HCT116 (cell line): ENCODE results near the gene CNTNAP2. TPM values are rescaled to one million over a fixed set of nuclear protein-coding genes. Genes with fewer than 3 reads are reported as not detected.

Source experiments
- ATAC-seq: fragments of 200-7000 bp; cut with Tn5 transposase; 2 replicates; pipeline ENCODE4 v1.9.1; 2020; ENCODE audit warnings: mild to moderate bottlenecking, moderate library complexity
- BruUV-seq: library from RNA; stranded (reverse); fragments of 400-500 nt; replicated peaks from 2 replicates; lab custom pipeline; 2021; lab: Mats Ljungman, UMichigan
- CTCF ChIA-PET: fragments of 300-600 bp; sonication (Branson Sonifier 250); formaldehyde crosslinking; loops from one replicate; lab custom pipeline; 2021; ENCODE audit warnings: antibody characterized with exemption; lab: Charles Lee
- POLR2A ChIA-PET: fragments of 300-600, 350-600 bp; sonication (Branson Sonifier 250); formaldehyde crosslinking; loops from one replicate; lab custom pipeline; 2021; ENCODE audit warnings: antibody characterized with exemption; lab: Charles Lee
- RAD21 ChIA-PET, 2 experiments: fragments of 300-600 bp; sonication (Branson Sonifier 250); formaldehyde crosslinking; loops; one replicate each; lab custom pipeline; 2023; ENCODE audit warnings: low total read pairs in 2 of 2; ENCODE audit not compliant: uncharacterized antibody in 2 of 2, unreplicated experiment in 2 of 2, low non-redundant PET in 1 of 2; lab: Charles Lee
- DNase-seq: peaks from one replicate; pipeline ENCODE4 v3.0.0-alpha.2; 2010; ENCODE audit warnings: low read depth, low spot score
- H2AFZ ChIP-seq: fragments of 200-600 bp; shearing (Covaris generic), sonication (generic); 2 replicates; pipeline ENCODE4 v1.6.1; 2017; ENCODE audit warnings: low read depth, mixed run types, mixed read lengths, antibody characterized with exemption, low read length; ENCODE audit not compliant: poor library complexity, severe bottlenecking
- H3K27ac ChIP-seq: 2 replicates; pipeline ENCODE4 v1.5.1; 2012; ENCODE audit warnings: low read depth, low read length
- H3K27me3 ChIP-seq: fragments of 200-600 bp; sonication (generic); 2 replicates; pipeline ENCODE4 v1.6.1; 2016; ENCODE audit warnings: mixed run types, low read length, mixed read lengths; ENCODE audit not compliant: insufficient read depth
- H3K36me3 ChIP-seq, 2 experiments: fragments of 200-500 bp in 1 of 2; fragments of 200-600 bp in 1 of 2; sonication (Bioruptor generic) in 1 of 2; sonication (generic) in 1 of 2; 2 replicates each; pipeline versions ENCODE4 v1.5.1 to v1.6.1; 2014 to 2016; ENCODE audit warnings: low read length in 2 of 2, inconsistent platforms in 1 of 2, mixed read lengths in 1 of 2, mixed run types in 1 of 2; ENCODE audit not compliant: insufficient read depth in 2 of 2, control insufficient read depth in 1 of 2
- H3K4me1 ChIP-seq, 2 experiments: fragments of 200-600 bp in 1 of 2; sonication (generic) in 1 of 2; 2 replicates each; pipeline versions ENCODE4 v1.5.1 to v1.6.1; 2012 to 2017; ENCODE audit warnings: low read length in 2 of 2, inconsistent platforms in 1 of 2, mild to moderate bottlenecking in 1 of 2, mixed read lengths in 1 of 2, mixed run types in 1 of 2, moderate library complexity in 1 of 2; ENCODE audit not compliant: insufficient read depth in 2 of 2, control insufficient read depth in 1 of 2
- H3K4me2 ChIP-seq: fragments of 200-600 bp; sonication (generic); 2 replicates; pipeline ENCODE4 v1.6.1; 2017; ENCODE audit warnings: mixed run types, low read length, mixed read lengths
- H3K4me3 ChIP-seq, 2 experiments: fragments of 200-600 bp in 1 of 2; sonication (generic) in 1 of 2; replicated peaks in 1 of 2; 2 replicates each; pipeline ENCODE4 v1.5.1; 2011 to 2016; ENCODE audit warnings: low read length in 2 of 2, control low read depth in 1 of 2, low read depth in 1 of 2, mild to moderate bottlenecking in 1 of 2, mixed read lengths in 1 of 2, mixed run types in 1 of 2
- H3K79me2 ChIP-seq: fragments of 200-600 bp; sonication (generic); 2 replicates; pipeline ENCODE4 v1.6.1; 2017; ENCODE audit warnings: mild to moderate bottlenecking, mixed run types, low read length, moderate library complexity, mixed read lengths; ENCODE audit not compliant: insufficient read depth
- H3K9ac ChIP-seq: fragments of 200-600 bp; sonication (generic); 2 replicates; pipeline ENCODE4 v1.6.1; 2016; ENCODE audit warnings: low read length, mixed read lengths
- H3K9me2 ChIP-seq: fragments of 200-600 bp; sonication (generic), shearing (Covaris generic); 2 replicates; pipeline ENCODE4 v1.6.1; 2017; ENCODE audit warnings: mixed run types, mild to moderate bottlenecking, moderate library complexity; ENCODE audit not compliant: insufficient read depth
- H3K9me3 ChIP-seq, 2 experiments: fragments of 200-500 bp in 1 of 2; fragments of 200-600 bp in 1 of 2; sonication (Bioruptor generic) in 1 of 2; sonication (generic) in 1 of 2; 2 replicates each; pipeline ENCODE4 v1.6.1; 2014 to 2017; ENCODE audit warnings: low read length in 2 of 2, mixed read lengths in 2 of 2, inconsistent platforms in 1 of 2, low read depth in 1 of 2, mild to moderate bottlenecking in 1 of 2, mixed run types in 1 of 2, moderate library complexity in 1 of 2; ENCODE audit not compliant: control insufficient read depth in 1 of 2, insufficient read depth in 1 of 2
- H4K20me1 ChIP-seq: fragments of 200-600 bp; sonication (generic), shearing (Covaris generic); 2 replicates; pipeline ENCODE4 v1.6.1; 2017; ENCODE audit warnings: mixed run types, mild to moderate bottlenecking, moderate library complexity; ENCODE audit not compliant: insufficient read depth
- CEBPB ChIP-seq: IDR thresholded peaks from 2 replicates; pipeline ENCODE4 v1.6.1; 2012; ENCODE audit warnings: low read depth
- EGR1 ChIP-seq: IDR thresholded peaks from 2 replicates; pipeline ENCODE4 v1.6.1; 2012; ENCODE audit warnings: low read depth
- FOSL1 ChIP-seq: IDR thresholded peaks from 2 replicates; pipeline ENCODE4 v1.6.1; 2012; ENCODE audit warnings: low read depth
- POLR2AphosphoS5 ChIP-seq: IDR thresholded peaks from 2 replicates; pipeline ENCODE4 v1.6.1; 2011; ENCODE audit warnings: mild to moderate bottlenecking, low read depth, low read length, moderate library complexity
- RAD21 ChIP-seq: IDR thresholded peaks from 2 replicates; pipeline ENCODE4 v1.6.1; 2012; ENCODE audit warnings: low read depth, mild to moderate bottlenecking
- REST ChIP-seq: IDR thresholded peaks from 2 replicates; pipeline ENCODE4 v1.6.1; 2012; ENCODE audit warnings: low read depth
- SRF ChIP-seq: IDR thresholded peaks from 2 replicates; pipeline ENCODE4 v1.6.1; 2012; ENCODE audit warnings: low read depth
- TCF7L2 ChIP-seq: IDR thresholded peaks from 2 replicates; pipeline ENCODE4 v1.7.0; 2011; ENCODE audit warnings: borderline replicate concordance, inconsistent platforms; ENCODE audit not compliant: insufficient read depth, insufficient read length; ENCODE audit errors: extremely low read depth
- YY1 ChIP-seq: IDR thresholded peaks from 2 replicates; pipeline ENCODE4 v1.6.1; 2011; ENCODE audit warnings: low read length, low read depth, moderate library complexity, mild to moderate bottlenecking; ENCODE audit not compliant: insufficient replicate concordance; ENCODE audit errors: extremely low read depth
- ZFX ChIP-seq: fragments of 450-650 bp; IDR thresholded peaks from 2 replicates; pipeline ENCODE4 v1.6.1; 2017
- intact Hi-C: fragments of 100-400 bp; cut with micrococcal nuclease; formaldehyde crosslinking; loops from 2 replicates; pipeline ENCODE4 v1.10.0; 2022
- total RNA-seq: library from RNA; stranded (reverse); gene quantifications from one replicate; pipeline ENCODE4 v1.2.1, GENCODE V29; 2021; ENCODE audit not compliant: unreplicated experiment
- TF ChIP-seq, protein P1 (sequence below), 3 experiments: fragments of 200-600 bp in 1 of 3; sonication (generic) in 1 of 3; IDR thresholded peaks in 2 of 3; conservative IDR thresholded peaks in 1 of 3; 2 replicates each; pipeline ENCODE4 v1.5.1; 2012 to 2017; ENCODE audit warnings: low read depth in 2 of 3, low read length in 2 of 3, antibody characterized with exemption in 1 of 3, borderline replicate concordance in 1 of 3, control low read depth in 1 of 3, mild to moderate bottlenecking in 1 of 3, mixed read lengths in 1 of 3, mixed run types in 1 of 3, moderate library complexity in 1 of 3; ENCODE audit not compliant: insufficient read depth in 1 of 3
- TF ChIP-seq, protein P2 (sequence below): IDR thresholded peaks from 2 replicates; pipeline ENCODE4 v1.6.1; 2011; ENCODE audit warnings: mild to moderate bottlenecking, low read length, moderate library complexity; ENCODE audit not compliant: insufficient replicate concordance; ENCODE audit errors: extremely low read depth

CNTNAP2 gene
- total RNA-seq, 1 experiment from 2014 or later: 0.37 TPM

DNA sequence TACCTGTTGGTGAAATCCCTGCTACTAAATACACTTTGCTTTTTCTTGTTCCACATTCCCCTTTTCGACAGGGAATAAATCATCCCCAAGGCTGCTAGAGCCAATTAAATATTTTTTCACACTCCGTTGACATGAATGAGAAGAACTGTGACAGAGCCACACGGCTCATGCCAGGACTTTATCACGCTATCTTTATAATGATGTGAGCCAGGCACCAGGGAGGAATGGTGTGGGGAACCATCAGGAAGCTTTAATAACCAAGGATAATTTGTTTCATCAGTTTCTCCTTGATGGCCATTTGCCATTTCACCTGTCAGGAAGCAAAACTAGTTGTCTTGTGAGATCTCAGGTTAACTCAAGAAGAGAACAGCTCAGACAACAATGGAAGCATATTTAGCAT lies 2280.9 kb downstream of the CNTNAP2 start:
- Histone ChIP-seq H3K9ac (no peak overlapping the region), H3K4me2 (no peak overlapping the region), H3K79me2 (no peaks in the 10 kb centered on the region), H3K9me2 (no peaks in the 10 kb centered on the region), H3K36me3 (no peaks in the 10 kb centered on the region), H3K27me3 (peaks cover 33% of the 10 kb centered on the region; the same call in 1 of the 2 replicates), H3K4me3 (no peak overlapping the region), H3K27ac (no peak overlapping the region), H3K4me1 (no peaks in the 10 kb centered on the region), H4K20me1 (no peaks in the 10 kb centered on the region), H2AFZ (no peak overlapping the region), H3K9me3 (no peaks in the 10 kb centered on the region)
- DNase-seq: no peak
- TF ChIP-seq YY1 (no peak), CEBPB (no peak), SRF (no peak), POLR2AphosphoS5 (no peak)
- TF ChIP-seq, protein P1, sequence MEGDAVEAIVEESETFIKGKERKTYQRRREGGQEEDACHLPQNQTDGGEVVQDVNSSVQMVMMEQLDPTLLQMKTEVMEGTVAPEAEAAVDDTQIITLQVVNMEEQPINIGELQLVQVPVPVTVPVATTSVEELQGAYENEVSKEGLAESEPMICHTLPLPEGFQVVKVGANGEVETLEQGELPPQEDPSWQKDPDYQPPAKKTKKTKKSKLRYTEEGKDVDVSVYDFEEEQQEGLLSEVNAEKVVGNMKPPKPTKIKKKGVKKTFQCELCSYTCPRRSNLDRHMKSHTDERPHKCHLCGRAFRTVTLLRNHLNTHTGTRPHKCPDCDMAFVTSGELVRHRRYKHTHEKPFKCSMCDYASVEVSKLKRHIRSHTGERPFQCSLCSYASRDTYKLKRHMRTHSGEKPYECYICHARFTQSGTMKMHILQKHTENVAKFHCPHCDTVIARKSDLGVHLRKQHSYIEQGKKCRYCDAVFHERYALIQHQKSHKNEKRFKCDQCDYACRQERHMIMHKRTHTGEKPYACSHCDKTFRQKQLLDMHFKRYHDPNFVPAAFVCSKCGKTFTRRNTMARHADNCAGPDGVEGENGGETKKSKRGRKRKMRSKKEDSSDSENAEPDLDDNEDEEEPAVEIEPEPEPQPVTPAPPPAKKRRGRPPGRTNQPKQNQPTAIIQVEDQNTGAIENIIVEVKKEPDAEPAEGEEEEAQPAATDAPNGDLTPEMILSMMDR (IDR thresholded peaks at IDR 0.05 in 2 of 3, conservative IDR thresholded peaks at IDR 0.05 in 1 of 3; ENCODE audit: borderline replicate concordance in 1 of 3, insufficient read depth in 1 of 3, low read depth in 2 of 3, low read length in 2 of 3): no peak
- ChIA-PET RAD21 (no interaction called here), CTCF (no interaction called here), POLR2A (no interaction called here)
- no TSS peak for BruUV-seq
- intact Hi-C loops: no loop called here
- no peak for ATAC-seq

- H3K4me2 ChIP-seq: no peak overlapping the region
- H3K36me3 ChIP-seq: no peaks in the 10 kb centered on the region
- peaks cover 35% of the 10 kb centered on the region; the same call in 1 of the 2 replicates for H3K27me3 ChIP-seq
- H3K79me2 ChIP-seq: no peaks in the 10 kb centered on the region
- H3K9me3 ChIP-seq: no peaks in the 10 kb centered on the region
- no peak for DNase-seq
- no peak overlapping the region for H3K4me3 ChIP-seq
- H3K9me2 ChIP-seq: no peaks in the 10 kb centered on the region
- POLR2A ChIA-PET: no interaction called here
- no peaks in the 10 kb centered on the region for H4K20me1 ChIP-seq
- BruUV-seq: no TSS peak
- ATAC-seq: no peak
- no peaks in the 10 kb centered on the region for H3K4me1 ChIP-seq
- CTCF ChIA-PET: no interaction called here
- RAD21 ChIA-PET: no interaction called here
- H3K27ac ChIP-seq: no peak overlapping the region
- H3K9ac ChIP-seq: no peak overlapping the region
- no peak overlapping the region for H2AFZ ChIP-seq
- intact Hi-C loops: no loop called here
- TF ChIP-seq RAD21 (no peak), TCF7L2 (no peak), EGR1 (no peak), FOSL1 (no peak), POLR2AphosphoS5 (no peak), YY1 (no peak), REST (no peak), ZFX (no peak), CEBPB (no peak), SRF (no peak)
- TF ChIP-seq, protein P2, sequence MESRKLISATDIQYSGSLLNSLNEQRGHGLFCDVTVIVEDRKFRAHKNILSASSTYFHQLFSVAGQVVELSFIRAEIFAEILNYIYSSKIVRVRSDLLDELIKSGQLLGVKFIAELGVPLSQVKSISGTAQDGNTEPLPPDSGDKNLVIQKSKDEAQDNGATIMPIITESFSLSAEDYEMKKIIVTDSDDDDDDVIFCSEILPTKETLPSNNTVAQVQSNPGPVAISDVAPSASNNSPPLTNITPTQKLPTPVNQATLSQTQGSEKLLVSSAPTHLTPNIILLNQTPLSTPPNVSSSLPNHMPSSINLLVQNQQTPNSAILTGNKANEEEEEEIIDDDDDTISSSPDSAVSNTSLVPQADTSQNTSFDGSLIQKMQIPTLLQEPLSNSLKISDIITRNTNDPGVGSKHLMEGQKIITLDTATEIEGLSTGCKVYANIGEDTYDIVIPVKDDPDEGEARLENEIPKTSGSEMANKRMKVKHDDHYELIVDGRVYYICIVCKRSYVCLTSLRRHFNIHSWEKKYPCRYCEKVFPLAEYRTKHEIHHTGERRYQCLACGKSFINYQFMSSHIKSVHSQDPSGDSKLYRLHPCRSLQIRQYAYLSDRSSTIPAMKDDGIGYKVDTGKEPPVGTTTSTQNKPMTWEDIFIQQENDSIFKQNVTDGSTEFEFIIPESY: no peak
These were observed 2281.4 kb downstream of the CNTNAP2 start for GRCh38 chr7:148397985-148398384.
